DMS53 (cell line): ENCODE results near the gene PCSK9.
A peak's percentile ranks its signal among the peaks of the same experiment; 100 is the strongest.

Source experiments
- DNase-seq: peaks from one replicate; lab custom pipeline; 2025; lab: John Stamatoyannopoulos, UW

PCSK9 gene

DNA sequence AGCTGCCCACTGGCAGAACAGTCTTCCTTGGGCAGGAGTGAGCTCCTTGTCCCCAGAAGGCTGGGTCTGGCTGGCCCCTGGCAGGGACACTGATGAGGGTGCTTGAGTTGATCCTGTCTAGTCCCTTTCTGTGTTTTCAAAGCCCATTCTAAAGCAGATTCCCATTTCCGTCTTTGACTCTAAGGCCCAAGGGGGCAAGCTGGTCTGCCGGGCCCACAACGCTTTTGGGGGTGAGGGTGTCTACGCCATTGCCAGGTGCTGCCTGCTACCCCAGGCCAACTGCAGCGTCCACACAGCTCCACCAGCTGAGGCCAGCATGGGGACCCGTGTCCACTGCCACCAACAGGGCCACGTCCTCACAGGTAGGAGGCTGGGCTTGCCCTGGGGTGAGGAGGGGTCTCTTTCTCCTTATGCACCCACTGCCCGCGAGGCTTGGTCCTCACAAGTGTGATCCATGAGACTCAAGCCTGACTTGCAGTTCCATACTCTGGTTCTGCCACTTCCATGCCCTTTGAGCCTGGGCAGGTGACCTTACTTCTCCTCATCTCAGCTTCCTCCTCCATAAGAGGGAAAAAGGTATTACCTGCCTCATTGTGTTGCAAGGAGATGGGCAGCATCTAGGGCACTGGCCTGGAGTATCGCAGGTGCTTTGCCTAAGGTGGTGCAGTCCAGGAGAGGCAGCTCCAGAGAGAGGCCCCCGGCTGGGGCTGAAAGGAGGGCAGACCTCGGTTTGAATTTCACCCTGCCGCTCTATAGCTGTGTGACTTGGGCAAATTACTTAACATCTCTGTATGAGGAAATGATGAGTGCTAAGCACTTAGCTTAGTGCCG lies 20.2 kb downstream of the PCSK9 start:
- no peak for DNase-seq

DNA sequence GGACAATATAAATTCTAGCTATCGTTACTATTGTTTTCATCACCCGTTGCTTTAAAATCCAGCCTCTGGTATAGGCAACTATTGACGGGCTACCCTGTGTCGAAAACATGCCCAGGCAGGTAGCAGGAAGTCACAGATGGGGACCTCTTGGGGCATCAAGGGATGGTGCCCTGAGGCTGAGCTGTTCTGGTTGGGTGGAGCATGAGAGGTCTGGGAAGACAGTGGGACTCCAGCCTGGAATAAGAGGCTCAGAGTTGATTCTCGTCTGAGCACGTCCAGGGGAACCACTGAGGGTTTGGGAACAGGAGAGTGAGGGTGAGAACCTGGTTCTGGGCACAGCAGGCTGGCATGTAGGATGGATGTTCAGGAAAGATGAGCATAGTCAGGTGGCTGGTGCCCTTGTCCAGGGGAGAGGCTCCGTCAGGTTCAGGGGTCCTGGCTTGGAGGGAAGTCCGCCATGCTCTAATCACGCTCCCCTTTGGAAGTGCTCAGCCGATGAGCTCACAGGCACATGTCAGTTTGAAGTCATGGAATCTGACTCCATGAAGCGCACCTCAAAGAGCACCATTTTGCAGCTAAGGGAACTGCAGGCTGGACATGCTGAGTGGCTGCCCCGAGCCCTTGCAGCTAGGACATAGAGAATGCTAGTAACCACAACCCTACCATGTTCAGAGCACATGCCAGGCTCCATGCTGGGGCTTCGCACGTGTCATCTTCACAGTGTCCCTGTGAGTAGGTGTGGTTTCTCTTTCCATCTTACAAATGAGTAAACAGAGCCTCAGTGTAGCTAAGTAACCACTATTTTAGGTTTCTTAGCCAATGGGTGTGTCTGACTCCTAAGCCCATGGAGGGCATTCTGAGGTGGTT lies 21.0 kb downstream of the PCSK9 start:
- DNase-seq, result no peak

- no peak for DNase-seq
Measured at GRCh38 chr1:55061000-55061705, 21.8 kb downstream of the PCSK9 start.

DNA sequence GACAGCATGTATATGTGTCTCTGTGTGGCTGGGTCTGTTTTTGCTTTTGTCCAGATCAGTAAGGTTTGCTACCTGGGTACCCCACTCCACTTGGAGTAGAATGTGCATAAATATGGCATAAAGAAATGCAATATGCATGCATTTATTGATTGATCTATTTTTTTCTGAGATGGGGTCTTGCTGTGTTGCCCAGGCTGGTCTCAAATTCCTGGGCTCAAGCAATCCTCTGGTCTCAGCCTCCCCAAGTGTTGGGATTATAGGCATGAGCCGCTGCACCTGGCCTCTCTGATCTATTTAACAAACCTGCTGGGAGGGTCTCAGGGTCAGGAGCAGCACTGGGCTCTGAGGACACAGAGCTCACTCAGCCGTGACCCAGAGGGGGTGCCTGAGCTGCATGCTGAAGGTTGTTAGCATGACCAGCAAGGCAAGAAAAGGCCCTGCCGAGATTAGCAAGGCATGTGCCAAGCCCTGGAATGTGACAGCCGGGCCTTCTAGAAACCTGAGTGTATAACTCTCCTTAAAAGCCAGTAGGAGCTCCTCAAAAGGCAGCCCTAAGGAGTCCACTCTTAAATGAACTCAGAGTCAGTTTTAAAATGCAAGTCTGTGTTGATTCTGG lies 22.5 kb downstream of the PCSK9 start:
- DNase-seq, result no peak

DNA sequence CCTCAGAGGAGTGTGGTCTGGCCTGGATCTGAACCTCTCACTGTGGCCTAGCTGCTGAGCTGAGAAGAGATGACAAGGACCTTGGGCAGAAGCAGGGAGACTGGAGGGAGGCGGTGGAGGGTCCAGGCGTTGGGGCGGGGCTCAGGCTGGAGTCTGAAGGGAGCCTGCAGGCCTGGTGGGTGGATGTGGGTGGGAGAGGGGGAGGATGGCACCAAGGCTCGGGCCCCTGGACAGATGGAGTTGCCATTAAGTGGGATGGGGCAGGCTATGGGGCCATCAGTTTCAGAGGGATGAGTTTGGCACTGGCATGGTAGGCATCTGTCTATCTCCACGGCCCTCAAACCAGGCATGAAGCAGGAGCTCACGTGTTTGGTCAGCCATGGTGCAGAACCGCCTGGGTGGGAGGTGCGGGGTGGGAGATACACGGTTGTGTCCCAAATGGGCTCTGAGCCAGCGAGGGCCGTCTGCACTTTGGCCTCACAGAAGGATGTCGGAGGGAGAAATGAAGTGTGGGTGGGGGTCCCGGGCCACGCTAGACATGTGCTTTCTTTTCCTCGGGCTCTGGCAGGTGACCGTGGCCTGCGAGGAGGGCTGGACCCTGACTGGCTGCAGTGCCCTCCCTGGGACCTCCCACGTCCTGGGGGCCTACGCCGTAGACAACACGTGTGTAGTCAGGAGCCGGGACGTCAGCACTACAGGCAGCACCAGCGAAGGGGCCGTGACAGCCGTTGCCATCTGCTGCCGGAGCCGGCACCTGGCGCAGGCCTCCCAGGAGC lies 23.6 kb downstream of the PCSK9 start:
- DNase-seq, result no peak

DNA sequence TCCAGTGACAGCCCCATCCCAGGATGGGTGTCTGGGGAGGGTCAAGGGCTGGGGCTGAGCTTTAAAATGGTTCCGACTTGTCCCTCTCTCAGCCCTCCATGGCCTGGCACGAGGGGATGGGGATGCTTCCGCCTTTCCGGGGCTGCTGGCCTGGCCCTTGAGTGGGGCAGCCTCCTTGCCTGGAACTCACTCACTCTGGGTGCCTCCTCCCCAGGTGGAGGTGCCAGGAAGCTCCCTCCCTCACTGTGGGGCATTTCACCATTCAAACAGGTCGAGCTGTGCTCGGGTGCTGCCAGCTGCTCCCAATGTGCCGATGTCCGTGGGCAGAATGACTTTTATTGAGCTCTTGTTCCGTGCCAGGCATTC lies 24.2 kb downstream of the PCSK9 start:
- no peak for DNase-seq

- DNase-seq, result peak; percentile 78
Measured at GRCh38 chr1:55064071-55064581, 24.8 kb downstream of the PCSK9 start.

DNA sequence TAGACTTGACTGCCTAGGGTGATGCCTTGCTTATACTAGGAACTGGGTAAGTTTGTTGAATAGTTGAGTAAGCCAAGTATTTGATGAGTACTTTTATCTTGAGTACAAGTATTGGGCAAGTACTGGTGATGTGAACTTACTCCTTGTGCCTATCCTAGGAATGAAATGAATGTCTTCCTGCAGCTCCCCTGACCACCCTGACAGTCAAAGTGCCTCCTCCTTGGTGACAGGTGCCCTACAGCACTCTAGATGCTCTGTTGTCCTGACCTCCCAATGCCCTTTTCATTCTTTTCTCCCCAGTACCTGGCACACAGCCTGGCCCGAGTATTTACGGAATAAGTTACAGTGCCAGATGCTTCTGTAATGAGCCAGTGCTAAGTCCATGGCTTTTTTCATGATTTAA lies 25.5 kb downstream of the PCSK9 start:
- DNase-seq, result no peak

GRCh38 chr1:55065648-55066047 lies 26.3 kb downstream of the PCSK9 start:
- no peak for DNase-seq

GRCh38 chr1:55067022-55067778 lies 27.9 kb downstream of the PCSK9 start:
- no peak for DNase-seq

DNA sequence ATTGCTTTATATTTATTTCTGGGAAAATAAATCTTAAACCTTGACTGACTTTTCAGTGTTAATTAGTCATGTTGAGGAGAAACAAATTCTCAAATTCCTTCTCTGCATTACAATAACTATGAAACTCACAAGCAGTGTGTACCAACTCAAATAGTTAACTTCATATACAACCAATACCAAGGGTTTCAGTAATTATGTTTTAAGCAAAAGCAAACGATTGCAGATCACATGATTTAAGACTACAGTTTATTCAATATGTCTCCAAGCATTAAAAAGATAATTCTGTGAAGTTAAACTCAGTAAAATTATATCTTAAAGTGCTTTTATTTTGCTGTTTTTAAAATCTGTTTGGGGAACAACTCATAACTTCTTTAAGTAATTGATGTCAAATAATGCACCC lies 28.6 kb downstream of the PCSK9 start:
- no peak for DNase-seq

- DNase-seq, result no peak
Measured at GRCh38 chr1:55068638-55069037, 29.3 kb downstream of the PCSK9 start.

DNA sequence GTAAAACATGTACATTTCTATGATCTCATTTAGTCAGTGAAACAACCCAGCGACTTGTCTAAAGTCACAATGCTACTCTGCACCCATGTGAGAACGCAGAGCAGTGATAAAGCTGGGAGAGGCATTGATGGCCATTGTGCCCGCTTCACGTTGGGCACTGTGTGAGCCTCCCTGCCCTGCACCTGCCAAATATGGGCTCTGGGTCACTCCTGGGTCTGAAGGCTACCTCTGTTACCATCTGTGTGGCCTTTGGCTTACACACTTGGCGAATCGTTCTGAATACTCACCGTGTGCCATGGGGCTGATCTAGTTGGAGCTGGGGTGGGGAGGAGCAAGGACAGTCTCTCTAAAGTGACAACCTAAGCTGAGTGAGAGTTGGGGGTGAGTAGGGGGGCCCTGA lies 29.9 kb downstream of the PCSK9 start:
- DNase-seq, result no peak

DNA sequence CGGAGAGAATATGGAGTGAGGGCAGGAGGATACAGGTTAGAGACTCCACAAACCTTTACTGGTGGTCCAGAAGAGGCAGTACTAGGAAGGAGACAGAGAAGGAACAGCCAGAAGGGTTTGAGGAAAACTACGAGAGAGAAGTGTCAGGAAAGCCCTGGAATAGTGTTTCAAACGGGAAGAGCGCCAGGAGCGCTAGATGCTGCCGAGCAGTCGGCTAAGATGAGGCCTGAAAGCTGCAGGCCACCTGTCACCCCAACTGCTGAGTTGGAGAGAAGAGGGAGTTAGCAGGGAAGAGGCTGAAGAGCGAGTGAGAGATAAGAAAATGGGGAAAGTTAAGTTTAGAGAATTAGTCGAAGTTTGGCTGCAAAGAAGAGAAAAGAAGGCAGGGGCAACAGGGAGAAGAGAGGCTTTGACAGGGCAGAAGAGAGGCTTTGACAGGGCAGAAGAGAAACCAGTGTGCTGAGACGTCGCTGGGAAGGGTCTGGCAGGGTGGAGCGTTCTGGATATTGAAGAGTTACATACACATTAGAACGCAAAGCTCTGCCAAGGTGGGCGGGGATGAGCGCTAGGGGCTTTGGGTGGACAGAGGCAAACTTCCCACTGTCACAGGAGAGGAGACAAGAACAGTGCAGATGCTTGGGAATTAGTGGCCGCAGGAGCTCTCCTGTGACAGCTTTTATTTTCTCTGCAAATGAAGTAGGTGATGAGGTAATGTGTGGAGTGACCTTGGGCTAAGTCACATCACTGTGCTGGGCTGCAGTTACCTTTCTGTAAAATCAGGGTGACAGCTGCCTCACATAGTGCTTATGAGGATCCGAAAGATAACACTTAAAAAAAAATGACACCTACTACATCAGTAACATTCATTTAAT lies 31.2 kb downstream of the PCSK9 start:
- no peak for DNase-seq

- peak; percentile 83 for DNase-seq
Measured at GRCh38 chr1:55071477-55071876, 32.1 kb downstream of the PCSK9 start.

- DNase-seq, result peak; percentile 62
Measured at GRCh38 chr1:55073187-55073916, 34.0 kb downstream of the PCSK9 start.

GRCh38 chr1:55074455-55074854 lies 35.1 kb downstream of the PCSK9 start:
- no peak for DNase-seq

DNA sequence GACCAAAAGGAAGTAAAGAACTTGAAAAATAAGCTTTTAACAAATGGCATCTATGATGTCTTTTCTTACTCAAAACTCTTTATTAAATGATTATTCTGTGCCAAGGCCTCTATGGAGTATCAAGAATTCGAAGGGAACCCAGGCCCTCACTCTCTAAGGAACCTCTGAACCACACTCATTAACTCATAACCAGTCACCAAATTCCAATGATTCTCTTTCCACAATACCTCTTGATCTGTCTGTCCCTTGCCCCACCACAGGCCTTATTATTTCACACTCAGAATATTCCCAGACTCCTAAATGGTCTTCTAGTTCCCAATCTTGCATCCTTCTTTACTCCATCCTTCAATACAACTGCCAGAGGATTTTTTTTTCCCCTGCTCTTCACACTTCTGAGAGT lies 37.0 kb downstream of the PCSK9 start:
- DNase-seq, result no peak

- DNase-seq, result no peak
Measured at GRCh38 chr1:55078470-55078869, 39.1 kb downstream of the PCSK9 start.
